GM21526 (cell line): Measurements from ENCODE around the gene AMOTL2.

Experiments
- ATAC-seq: cut with Tn5 transposase; IDR thresholded peaks from one replicate; pipeline ENCODE4 v1.9.1; 2021; ENCODE audit warnings: moderate library complexity; ENCODE audit not compliant: unreplicated experiment, low FRiP score

The AMOTL2 gene

DNA sequence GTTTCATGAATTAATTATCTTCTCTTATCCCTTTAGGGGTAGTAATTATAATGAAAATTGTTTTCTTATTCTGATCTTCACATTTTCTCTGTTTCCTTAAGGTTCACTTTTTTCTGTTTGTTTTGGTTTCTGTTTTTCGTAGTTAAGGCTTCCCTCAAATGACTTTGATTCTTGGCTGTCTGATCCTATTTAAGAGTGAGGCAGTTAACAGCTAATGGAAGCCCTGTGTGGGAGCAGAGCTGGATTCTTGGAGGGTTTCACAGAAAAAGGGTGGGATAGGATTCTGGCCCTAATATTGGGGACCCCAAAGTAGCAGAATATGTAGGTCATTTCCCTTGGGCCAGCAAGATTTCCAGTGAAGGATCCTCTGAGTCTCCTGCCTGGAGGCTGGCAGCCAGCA is 6.8 kb upstream of the AMOTL2 start:
- ATAC-seq: no peak

DNA sequence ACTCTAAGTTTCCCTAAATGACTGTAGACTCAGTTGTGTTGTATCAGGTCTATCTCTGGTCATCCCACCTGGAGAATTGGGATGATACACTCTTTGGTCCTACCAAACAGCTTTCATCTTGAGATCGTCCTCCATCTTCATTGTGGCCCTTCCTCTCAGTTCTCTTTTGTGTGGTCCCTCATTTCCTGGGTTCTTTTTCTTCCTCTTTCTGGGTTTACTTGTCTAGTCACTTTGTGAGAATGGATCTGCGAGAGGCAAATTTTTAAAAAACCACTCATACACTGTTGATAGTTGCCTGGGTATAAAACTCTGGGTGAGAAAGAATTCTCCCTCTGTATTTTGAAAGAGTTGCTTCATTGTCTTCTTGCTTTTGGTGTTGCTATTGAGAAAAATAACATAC is 6.0 kb upstream of the AMOTL2 start:
- ATAC-seq: no peak

DNA sequence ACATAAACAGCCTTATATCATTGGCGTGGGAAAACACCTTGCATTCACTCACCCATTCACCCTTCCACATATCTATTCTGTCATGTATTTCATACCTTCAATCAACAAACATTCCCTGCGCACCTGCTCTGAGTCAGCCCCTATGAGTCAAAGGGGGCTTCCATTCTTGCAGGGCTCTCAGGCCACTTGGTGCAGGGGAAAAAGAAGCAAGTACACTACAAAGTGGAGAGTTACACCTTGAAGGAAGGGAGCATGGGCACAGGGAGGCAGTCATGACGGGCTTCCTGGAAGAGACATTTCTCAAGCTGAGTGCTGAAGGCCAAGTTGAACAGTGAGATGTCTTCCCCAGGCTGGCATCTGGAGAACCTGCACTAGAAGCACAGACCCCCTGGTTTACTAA is 4.6 kb upstream of the AMOTL2 start:
- no peak for ATAC-seq

GRCh38 chr3:134378384-134378783 is 4.1 kb upstream of the AMOTL2 start:
- no peak for ATAC-seq

GRCh38 chr3:134377896-134378295 is 3.6 kb upstream of the AMOTL2 start:
- no peak for ATAC-seq

GRCh38 chr3:134376786-134377426 is 2.7 kb upstream of the AMOTL2 start:
- no peak for ATAC-seq

DNA sequence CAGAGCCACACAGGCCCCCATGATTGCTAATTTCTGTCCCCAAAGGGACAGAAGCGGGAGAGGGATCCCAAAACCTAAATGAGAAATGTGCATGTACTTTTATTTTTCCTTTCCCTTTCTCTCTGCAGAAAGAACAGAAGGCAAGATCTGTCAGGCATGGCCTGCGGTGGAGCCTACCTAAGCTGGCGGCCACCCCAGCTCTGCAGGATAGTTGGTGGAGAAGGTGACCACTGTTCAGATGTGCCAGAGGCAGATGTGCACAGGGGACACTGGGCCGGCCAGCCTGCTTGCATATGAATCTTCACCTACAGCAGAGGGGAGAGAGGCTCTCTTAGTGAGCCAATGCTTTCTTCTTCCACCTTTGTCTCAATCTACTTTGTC is 2.1 kb upstream of the AMOTL2 start:
- ATAC-seq: no peak

GRCh38 chr3:134375582-134376384 is 1.5 kb upstream of the AMOTL2 start:
- no peak for ATAC-seq

GRCh38 chr3:134374791-134375581 is 739 bp upstream of the AMOTL2 start:
- ATAC-seq: no peak

DNA sequence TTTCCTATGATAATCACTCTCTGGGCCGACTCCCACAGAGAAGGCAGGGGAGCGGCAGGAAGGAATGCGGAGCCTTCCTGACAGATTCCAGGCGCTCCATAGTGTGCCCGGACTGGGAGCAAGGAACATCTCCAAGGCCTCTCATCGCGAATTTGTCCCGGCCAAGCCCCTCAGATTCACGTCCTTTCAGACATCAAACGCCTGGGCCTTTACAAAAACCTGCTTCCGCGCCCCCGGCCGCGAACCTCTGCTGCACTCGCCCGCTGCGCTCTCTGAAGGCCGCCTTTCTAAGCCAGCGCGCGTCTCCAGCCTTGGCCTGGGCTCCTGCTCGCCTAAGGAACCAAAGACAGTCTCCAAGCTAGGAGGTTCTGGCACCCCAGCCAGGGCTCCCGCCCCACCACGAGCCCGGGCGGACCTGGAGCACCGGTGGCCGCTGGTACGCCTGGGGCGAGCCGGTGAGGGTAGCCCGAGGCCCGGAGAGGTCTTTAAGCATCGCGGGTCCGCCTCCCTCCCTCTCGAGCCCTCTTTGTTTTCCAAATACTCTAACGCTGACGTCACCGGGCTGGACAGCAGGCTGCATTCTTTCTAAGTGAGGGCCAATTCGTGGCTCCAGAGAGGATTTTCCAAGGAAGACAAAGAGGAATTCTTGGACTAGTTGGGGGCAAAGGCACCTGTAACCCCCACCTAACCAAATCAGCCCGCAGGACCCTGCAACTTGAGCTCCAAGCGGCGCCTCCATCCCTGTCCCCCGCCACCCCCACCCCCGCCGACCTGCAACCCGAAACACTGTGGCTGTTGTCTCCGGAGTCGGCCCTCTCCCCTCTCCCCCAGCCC is 759 bp downstream of the AMOTL2 start:
- ATAC-seq: no peak

GRCh38 chr3:134372396-134373270 is 1.6 kb downstream of the AMOTL2 start:
- no peak for ATAC-seq

DNA sequence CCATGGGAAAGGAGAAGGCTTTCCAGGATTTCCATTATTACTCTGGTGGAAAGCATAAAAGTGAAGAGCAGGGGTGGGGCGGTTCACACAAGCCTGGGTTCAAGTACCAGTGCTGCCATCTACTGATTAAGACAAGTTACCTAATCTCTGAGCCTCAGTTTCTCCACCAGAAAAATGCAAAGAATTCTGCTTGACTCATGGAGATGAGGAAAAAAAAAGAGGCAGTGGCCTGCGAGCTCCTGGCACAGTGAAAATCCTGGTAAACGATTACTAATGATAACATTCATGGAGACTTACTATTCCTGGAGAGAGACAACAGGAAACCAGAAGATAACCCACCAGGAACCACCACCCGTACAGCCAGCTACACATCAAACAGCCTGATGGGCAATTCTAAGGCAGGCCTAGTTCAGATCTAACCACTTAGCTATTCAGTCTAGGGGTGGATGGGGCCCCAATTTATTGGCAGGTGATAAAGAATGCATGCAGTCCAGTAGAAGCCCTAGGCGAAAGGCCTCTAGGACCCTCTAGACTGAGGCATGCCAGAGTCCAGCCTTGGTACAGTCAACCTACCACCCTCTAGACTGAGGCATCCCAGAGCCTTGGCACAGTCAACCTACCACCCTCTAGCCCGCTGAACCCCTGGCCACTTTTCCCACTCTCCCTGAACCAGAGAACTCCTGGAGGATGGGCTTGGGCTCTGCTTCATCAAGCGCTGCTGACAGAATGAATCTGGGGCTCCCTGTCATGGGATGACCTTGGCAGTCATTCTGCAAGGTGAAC is 2.5 kb downstream of the AMOTL2 start:
- no peak for ATAC-seq

GRCh38 chr3:134370611-134371531 is 3.4 kb downstream of the AMOTL2 start:
- ATAC-seq: no peak

DNA sequence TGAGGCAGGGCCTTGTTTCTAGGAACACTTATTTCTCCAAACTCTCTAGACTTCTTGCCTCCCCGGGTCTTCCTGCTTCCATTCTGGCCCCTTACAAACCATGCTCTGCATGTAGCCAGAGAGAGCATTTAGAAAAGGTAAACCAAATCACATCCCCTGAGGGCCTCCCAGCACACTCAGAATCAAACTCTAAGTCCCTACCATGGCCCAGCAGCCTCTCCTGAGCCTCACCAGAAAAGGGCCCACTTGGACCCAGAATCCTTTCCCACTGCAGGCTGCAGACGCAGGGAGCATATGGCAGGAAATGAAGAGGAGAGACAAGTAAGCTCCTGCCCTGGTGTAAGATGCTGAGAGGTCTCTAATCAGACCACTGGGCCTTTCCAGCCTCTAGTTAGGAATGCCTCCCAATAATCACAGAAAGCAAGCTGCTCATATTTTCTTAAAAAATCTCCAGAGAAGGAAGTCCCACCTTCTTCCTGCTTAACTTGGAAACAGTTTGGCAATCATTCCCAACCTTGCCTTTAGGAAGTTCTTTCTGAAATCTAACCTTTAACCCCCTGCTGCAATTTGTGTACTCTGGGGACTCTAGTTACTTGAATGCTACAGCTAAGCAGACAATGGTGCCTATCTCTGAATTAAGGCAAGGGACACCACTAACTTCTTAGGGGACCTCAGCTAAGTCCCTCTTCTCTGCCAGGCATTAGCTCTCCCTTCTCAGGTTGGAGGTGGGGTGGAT is 4.2 kb downstream of the AMOTL2 start:
- no peak for ATAC-seq

GRCh38 chr3:134369231-134369741 is 5.0 kb downstream of the AMOTL2 start:
- ATAC-seq: no peak

DNA sequence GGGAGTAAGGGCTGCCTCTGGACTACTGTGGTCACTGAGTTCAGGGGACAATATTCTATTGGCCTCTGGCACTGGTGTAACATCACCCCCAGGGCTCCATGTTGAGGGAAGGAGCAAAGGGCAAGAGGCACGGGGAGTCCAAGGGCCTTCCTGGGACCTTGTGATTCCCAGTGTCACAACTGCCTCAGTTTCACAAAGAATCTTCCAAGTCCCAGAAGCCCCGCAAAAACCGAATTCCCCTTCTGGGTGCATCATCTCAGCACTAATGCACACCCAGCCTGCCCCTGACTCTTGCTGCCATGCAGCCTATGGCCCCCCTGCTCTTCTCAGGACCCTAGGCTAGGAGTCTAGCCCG is 5.5 kb downstream of the AMOTL2 start:
- ATAC-seq: no peak
